Ovary (tissue), 9 donors: Measurements from ENCODE around the gene DDX49. TPM values are rescaled to one million over a fixed set of nuclear protein-coding genes. Genes with fewer than 3 reads are reported as not detected.

ENCODE experiments used
- DNase-seq, 5 donors: peaks; one replicate each; pipeline ENCODE4 v3.0.0-alpha.2; 2019 to 2020
- H3K27ac ChIP-seq, 2 donors: fragments of 200-600 bp; one replicate each; pipeline versions ENCODE4 v1.5.1 to v1.8.0; 2019 to 2022
- H3K27me3 ChIP-seq: fragments of 200-600 bp; one replicate; pipeline ENCODE4 v1.8.0; 2022
- H3K36me3 ChIP-seq: fragments of 200-600 bp; sonication (generic); one replicate; pipeline ENCODE4 v1.5.1; 2019
- H3K4me1 ChIP-seq: one replicate; pipeline ENCODE4 v1.8.1; 2013; ENCODE audit warnings: mild to moderate bottlenecking, moderate library complexity; ENCODE audit not compliant: insufficient read depth
- H3K4me3 ChIP-seq: fragments of 200-600 bp; sonication (generic); one replicate; pipeline ENCODE4 v1.5.1; 2017
- H3K9me3 ChIP-seq, 2 donors: fragments of 200-600 bp in 1 of 2; sonication (generic) in 1 of 2; one replicate each; pipeline versions ENCODE4 v1.5.1 to v1.8.1; 2013 to 2019; ENCODE audit warnings: mild to moderate bottlenecking in 1 of 2, moderate library complexity in 1 of 2
- EP300 ChIP-seq: sonication (generic); formaldehyde crosslinking; IDR thresholded peaks from one replicate; pipeline ENCODE4 v1.6.1; 2017; ENCODE audit warnings: antibody characterized with exemption
- POLR2A ChIP-seq: fragments of 450-650 bp; IDR thresholded peaks from one replicate; pipeline ENCODE4 v1.6.1; 2017; ENCODE audit warnings: antibody characterized with exemption, mild to moderate bottlenecking, moderate library complexity
- WGBS, 3 donors: extraction: QIAGEN DNeasy Blood & Tissue Kit in 1 of 3; methylation state at CpG; one replicate each; pipeline versions ENCODE4 v1.1.5 to v1.1.7; 2013 to 2017; 5-methylcytosine and 5-hydroxymethylcytosine counted together
- intact Hi-C, 4 donors: fragments of 100-400 bp; cut with DNase I; formaldehyde crosslinking; loops; one replicate each; pipeline versions ENCODE4 v1.11.0 to v1.15.1; 2022 to 2023
- polyA plus RNA-seq, 2 donors: library from polyadenylated mRNA; stranded (reverse); fragments of 200-250 nt in 1 of 2; fragments of 350-450 nt in 1 of 2; fragmentation: Illumina TruSeq in 1 of 2; extraction: RNeasy Lipid Tissue Mini Kit (QIAGEN cat#74804) in 1 of 2; gene quantifications; one replicate each; pipeline ENCODE4 v1.2.3, GENCODE V29; 2013 to 2014
- total RNA-seq, 7 donors: library from RNA; depleted of rRNA in 2 of 7; stranded (reverse); fragments of >200 nt in 2 of 7; fragmentation: NEBNext Ultra II Directional in 3 of 7; extraction: Animal tissue kit (Norgen Biotek cat#: 25700) in 3 of 7; gene quantifications; one replicate each; pipeline versions ENCODE4 v1.1.0 to v1.2.4, GENCODE V29; 2016 to 2023
- TF ChIP-seq, protein P1 (sequence below), 3 donors: fragments of 450-650 bp in 2 of 3; fragments of 200-600 bp in 1 of 3; IDR thresholded peaks; one replicate each; pipeline versions ENCODE4 v1.5.1 to v1.8.0; 2016 to 2022; ENCODE audit warnings: antibody characterized with exemption in 3 of 3, mild to moderate bottlenecking in 1 of 3
- donor health status: DM: no; HTN: no; CAD: no; lungs with moderate emphysema.
- donor health status: DM: no; HTN: no; CAD: no.
- donor health status: Bipolar disorder and iron deficiency.
- donor health status: DM: yes; HTN: yes; CAD: no.
- donor health status: DM: no; HTN: no; CAD: no.
- donor health status: DM: yes; HTN: yes; CAD: no.

DDX49 gene
- total and polyA plus RNA-seq, 9 donors, result 19.4 to 37.9 (median 32.8) TPM

DNA sequence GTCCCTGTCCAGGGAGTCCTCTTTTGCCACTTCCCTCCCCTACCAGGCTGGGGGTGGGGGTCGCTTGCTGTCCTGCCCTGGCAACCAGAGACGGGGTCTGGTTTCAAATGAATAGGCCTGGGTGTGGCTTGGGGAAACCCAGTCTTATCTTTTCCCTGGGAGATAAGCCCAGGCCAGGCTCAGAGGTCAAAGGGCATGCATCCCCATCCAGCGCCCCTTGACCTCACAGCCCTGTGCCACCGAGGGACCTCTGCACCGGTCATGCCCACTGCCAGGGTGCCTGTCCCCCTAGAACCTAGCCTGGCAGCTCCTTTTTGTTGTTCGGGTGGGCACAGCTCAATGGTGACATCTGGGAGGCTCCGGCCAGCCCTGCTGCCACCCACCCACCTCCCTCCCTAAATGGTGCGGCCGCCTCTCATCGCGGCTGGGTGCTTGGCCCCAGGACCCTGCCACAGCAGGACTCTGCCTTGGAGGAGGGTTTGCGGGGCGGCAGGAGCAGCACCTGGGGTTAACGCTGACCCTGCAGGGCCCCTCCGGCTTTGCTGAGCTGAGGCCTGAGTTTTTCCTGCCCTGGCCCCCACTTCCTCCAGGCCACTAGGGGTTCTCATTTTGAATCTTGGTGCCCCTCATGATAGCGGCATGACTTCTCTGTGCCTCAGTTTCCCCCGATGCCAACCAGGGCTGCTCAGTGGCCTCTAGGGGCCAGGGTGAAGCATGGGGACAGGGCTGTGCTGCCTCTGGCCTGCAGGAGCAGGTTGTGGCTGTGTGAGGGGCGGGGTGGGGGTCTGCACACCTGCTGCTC, 20.7 kb upstream of the DDX49 start:
- intact Hi-C loops, result no loop called here
- peaks cover 4% of the 10 kb centered on the region for H3K4me1 ChIP-seq
- no peak overlapping the region for H3K27ac ChIP-seq
- H3K9me3 ChIP-seq, result no peaks in the 10 kb centered on the region
- H3K4me3 ChIP-seq, result no peak overlapping the region
- WGBS, 3 donors, result 70 to 77% (median 77%) methylated on average over 18 of the region's 18 CpGs
- no peaks in the 10 kb centered on the region for H3K36me3 ChIP-seq
- no peak for TF ChIP-seq POLR2A
- no peak for TF ChIP-seq EP300
- TF ChIP-seq, protein P1, sequence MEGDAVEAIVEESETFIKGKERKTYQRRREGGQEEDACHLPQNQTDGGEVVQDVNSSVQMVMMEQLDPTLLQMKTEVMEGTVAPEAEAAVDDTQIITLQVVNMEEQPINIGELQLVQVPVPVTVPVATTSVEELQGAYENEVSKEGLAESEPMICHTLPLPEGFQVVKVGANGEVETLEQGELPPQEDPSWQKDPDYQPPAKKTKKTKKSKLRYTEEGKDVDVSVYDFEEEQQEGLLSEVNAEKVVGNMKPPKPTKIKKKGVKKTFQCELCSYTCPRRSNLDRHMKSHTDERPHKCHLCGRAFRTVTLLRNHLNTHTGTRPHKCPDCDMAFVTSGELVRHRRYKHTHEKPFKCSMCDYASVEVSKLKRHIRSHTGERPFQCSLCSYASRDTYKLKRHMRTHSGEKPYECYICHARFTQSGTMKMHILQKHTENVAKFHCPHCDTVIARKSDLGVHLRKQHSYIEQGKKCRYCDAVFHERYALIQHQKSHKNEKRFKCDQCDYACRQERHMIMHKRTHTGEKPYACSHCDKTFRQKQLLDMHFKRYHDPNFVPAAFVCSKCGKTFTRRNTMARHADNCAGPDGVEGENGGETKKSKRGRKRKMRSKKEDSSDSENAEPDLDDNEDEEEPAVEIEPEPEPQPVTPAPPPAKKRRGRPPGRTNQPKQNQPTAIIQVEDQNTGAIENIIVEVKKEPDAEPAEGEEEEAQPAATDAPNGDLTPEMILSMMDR (IDR thresholded peaks at IDR 0.05), result no peak
- no peak for DNase-seq
- no peaks in the 10 kb centered on the region for H3K27me3 ChIP-seq

DNA sequence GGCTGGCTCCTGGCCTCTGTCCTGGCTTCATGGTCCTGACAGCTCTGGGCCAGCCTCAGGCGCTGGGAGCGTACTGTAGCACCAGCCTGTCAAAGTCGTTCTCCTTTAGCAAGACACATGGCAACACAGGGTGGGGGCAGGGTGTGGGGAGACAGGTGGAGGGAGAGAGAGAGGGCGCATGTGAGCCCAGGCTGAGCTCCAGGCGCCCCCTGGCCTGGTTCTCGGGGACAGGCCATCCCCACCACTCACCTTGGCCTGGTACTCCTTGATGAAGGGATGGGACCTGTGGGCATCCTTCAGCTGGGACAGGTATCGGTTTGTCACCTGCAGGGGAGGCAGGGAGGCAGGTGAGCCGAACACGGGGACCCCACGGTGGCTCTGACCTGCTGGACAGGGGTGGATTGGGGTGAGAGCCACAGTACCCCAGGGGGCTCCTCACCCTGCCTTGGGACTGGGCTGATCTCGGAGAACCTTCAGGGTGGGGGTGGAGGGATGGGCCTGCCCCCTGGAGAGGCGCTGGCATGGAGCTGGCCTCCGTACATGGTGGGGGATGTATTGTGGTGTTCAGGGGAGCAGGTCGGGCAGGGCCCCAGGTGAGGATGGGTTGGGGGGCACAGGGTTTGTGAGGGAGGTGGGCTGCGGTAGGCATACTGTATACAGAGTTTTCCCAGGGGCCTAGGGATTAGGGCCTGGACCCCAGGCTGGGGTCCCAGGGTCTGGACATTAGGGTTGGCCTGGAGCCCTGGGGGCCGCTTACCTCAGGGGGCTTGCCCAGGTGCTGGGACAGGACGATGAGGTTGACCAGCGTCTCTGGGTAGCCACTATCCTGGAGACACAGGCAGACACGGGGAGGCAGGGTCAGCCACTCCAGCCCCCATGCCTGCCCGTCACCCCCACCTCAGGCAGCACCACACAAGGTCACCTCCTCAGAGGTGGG, 19.6 kb upstream of the DDX49 start:
- no peak overlapping the region for H3K4me3 ChIP-seq
- no peak for TF ChIP-seq EP300
- TF ChIP-seq, protein P1 (IDR thresholded peaks at IDR 0.05), result no peak
- TF ChIP-seq POLR2A, result no peak
- H3K27me3 ChIP-seq, result no peaks in the 10 kb centered on the region
- H3K36me3 ChIP-seq, result no peaks in the 10 kb centered on the region
- 82 to 87% (median 82%) methylated on average over 19 to 20 of the region's 20 CpGs for WGBS, 3 donors
- H3K4me1 ChIP-seq, result peaks cover 4% of the 10 kb centered on the region
- no peaks in the 10 kb centered on the region for H3K9me3 ChIP-seq
- DNase-seq, result no peak
- intact Hi-C loops, result no loop called here
- H3K27ac ChIP-seq, result no peak overlapping the region

DNA sequence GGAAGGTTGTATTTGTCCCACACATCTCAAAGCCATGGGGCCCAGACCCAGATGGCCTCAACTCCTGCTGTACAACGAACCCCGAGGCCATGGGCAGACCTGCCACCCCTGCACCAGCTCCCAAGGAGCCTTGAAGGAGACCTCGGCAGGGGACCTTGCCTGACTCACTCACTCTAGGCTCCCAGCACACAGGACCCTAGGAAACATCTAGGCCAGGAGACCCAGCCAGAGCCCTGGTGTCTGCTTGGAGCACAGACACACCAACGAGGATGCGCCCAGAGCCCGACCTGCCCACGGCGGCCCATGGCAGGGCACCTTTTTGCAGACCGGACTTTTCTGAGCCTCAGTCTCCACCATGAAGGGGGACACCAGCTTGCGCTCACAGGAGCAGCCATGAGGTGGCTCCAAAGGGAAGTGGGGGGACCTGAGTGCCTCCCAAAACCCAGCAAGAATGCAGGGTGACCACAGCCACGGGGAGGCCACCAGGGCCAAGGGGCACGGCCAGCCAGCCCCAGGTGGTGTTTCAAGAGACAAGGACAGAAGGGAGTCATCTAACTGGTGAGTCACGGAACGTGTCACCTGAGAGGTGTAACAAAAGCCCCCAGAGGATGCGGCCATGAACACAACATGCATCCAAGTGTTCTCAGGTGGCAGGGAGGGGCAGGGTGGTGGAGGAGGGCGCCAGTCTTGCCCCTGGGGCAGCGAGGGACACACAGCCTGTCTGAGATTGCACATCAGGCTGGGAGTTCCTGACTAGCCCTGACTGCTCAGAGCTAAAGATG, 18.6 kb upstream of the DDX49 start:
- intact Hi-C loops, result no loop called here

More for the DNA sequence above, 18.6 kb upstream of the DDX49 start:
- Histone ChIP-seq H3K27ac (no peak overlapping the region), H3K4me3 (no peak overlapping the region), H3K27me3 (no peaks in the 10 kb centered on the region), H3K4me1 (peaks cover 1% of the 10 kb centered on the region), H3K9me3 (no peaks in the 10 kb centered on the region), H3K36me3 (no peaks in the 10 kb centered on the region)
- 84 to 91% (median 86%) methylated on average over 17 of the region's 17 CpGs for WGBS, 3 donors
- no peak for DNase-seq
- TF ChIP-seq POLR2A (no peak), EP300 (no peak)
- TF ChIP-seq, protein P1 (IDR thresholded peaks at IDR 0.05), result no peak
